H1 (cell line): ENCODE results near the gene ZNF423.

Source experiments
- CREB1 ChIP-seq: IDR thresholded peaks from 2 replicates; pipeline ENCODE4 v1.6.1; 2012; ENCODE audit warnings: inconsistent platforms
- GTF2F1 ChIP-seq: IDR thresholded peaks from 2 replicates; pipeline ENCODE4 v1.6.1; 2012; ENCODE audit warnings: low read depth, low read length, improper control_type of control experiment, borderline replicate concordance
- RAD21 ChIP-seq, 2 experiments: IDR thresholded peaks in 1 of 2; conservative IDR thresholded peaks in 1 of 2; 2 replicates each; pipeline ENCODE4 v1.6.1; 2011; ENCODE audit warnings: low read depth in 2 of 2, low read length in 2 of 2, improper control_type of control experiment in 1 of 2, inconsistent platforms in 1 of 2, mild to moderate bottlenecking in 1 of 2, moderate library complexity in 1 of 2
- SP1 ChIP-seq: IDR thresholded peaks from 2 replicates; pipeline ENCODE4 v1.6.1; 2011; ENCODE audit warnings: low read depth, low read length
- TEAD4 ChIP-seq: IDR thresholded peaks from 2 replicates; pipeline ENCODE4 v1.6.1; 2012; ENCODE audit warnings: low read depth, low read length, inconsistent platforms, mixed read lengths

- TF ChIP-seq CREB1: no peak
- TF ChIP-seq TEAD4: no peak
- no peak for TF ChIP-seq SP1
- no peak for TF ChIP-seq RAD21 (IDR thresholded peaks at IDR 0.05 in 1 of 2, conservative IDR thresholded peaks at IDR 0.05 in 1 of 2; ENCODE audit: low read depth in 2 of 2, low read length in 2 of 2)
- TF ChIP-seq GTF2F1: no peak
Measured at GRCh38 chr16:49779979-49780378, 75.9 kb downstream of the ZNF423 start.
